ENCODE results near the gene TTLL4. TPM values are rescaled to one million over a fixed set of nuclear protein-coding genes. Genes with fewer than 3 reads are reported as not detected.

TTLL4 gene
- total RNA-seq, 1 experiment from 2014 or later: 57.1 TPM

DNA sequence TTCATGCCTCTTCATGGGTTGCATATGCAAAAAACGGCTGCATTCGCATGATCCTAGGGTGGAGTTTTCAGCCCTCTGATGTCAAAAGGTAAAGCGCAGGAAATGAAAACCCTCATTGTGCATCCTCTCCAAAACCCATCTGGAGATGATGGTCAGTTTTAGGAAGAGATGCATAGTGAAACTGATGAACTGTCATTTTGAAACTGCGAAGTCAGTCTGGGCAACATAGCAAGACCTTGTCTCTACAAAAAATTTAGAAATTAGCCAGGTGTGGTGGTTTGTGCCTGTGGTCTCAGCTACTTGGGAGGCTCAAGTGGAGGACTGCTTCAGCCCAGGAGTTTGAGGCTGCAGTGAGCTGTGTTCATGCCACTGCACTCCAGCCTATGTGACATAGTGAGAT, 2.5 kb upstream of the TTLL4 start:
- no peak overlapping the region for H2AFZ ChIP-seq
- H3K27ac ChIP-seq: no peak overlapping the region
- H4K20me1 ChIP-seq (ENCODE audit: insufficient read depth): peaks cover 3% of the 10 kb centered on the region; the same call in 1 of the 2 replicates
- H3K4me3 ChIP-seq: no peak overlapping the region
- H3F3A ChIP-seq (ENCODE audit: insufficient read depth, low read depth): no peaks in the 10 kb centered on the region
- H3K36me3 ChIP-seq (ENCODE audit: low read depth): no peaks in the 10 kb centered on the region
- peaks cover 13% of the 10 kb centered on the region for H3K4me1 ChIP-seq (replicated peaks; ENCODE audit: insufficient read depth)
- ChIA-PET CTCF (interaction anchor here (0.6 to 0.7 kb wide), 2 partner anchors 44 to 504 kb away, joined by 3 to 10 read pairs; no protein-coding TSS in a partner anchor), POLR2A (ENCODE audit: unreplicated experiment) (no interaction called here)
- no peaks in the 10 kb centered on the region for H3K27me3 ChIP-seq (ENCODE audit: insufficient read depth, low read depth)
- BruUV-seq (replicated peaks): no TSS peak
- TF ChIP-seq, protein P1, sequence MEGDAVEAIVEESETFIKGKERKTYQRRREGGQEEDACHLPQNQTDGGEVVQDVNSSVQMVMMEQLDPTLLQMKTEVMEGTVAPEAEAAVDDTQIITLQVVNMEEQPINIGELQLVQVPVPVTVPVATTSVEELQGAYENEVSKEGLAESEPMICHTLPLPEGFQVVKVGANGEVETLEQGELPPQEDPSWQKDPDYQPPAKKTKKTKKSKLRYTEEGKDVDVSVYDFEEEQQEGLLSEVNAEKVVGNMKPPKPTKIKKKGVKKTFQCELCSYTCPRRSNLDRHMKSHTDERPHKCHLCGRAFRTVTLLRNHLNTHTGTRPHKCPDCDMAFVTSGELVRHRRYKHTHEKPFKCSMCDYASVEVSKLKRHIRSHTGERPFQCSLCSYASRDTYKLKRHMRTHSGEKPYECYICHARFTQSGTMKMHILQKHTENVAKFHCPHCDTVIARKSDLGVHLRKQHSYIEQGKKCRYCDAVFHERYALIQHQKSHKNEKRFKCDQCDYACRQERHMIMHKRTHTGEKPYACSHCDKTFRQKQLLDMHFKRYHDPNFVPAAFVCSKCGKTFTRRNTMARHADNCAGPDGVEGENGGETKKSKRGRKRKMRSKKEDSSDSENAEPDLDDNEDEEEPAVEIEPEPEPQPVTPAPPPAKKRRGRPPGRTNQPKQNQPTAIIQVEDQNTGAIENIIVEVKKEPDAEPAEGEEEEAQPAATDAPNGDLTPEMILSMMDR (conservative IDR thresholded peaks at IDR 0.05): no peak
- no peak for TF ChIP-seq EZH2 (IDR thresholded peaks at IDR 0.05; ENCODE audit: low read depth)
- intact Hi-C loops (cut with micrococcal nuclease; ENCODE audit: unreplicated experiment): no loop called here
- peaks cover 23% of the 10 kb centered on the region for H3K79me2 ChIP-seq (ENCODE audit: low read depth)
- no peak for DNase-seq
- no peak overlapping the region for H3K4me2 ChIP-seq
- no peaks in the 10 kb centered on the region for H3K9me2 ChIP-seq (ENCODE audit: insufficient read depth)
- H3K9me3 ChIP-seq (ENCODE audit: insufficient read depth, low read depth): no peaks in the 10 kb centered on the region

DNA sequence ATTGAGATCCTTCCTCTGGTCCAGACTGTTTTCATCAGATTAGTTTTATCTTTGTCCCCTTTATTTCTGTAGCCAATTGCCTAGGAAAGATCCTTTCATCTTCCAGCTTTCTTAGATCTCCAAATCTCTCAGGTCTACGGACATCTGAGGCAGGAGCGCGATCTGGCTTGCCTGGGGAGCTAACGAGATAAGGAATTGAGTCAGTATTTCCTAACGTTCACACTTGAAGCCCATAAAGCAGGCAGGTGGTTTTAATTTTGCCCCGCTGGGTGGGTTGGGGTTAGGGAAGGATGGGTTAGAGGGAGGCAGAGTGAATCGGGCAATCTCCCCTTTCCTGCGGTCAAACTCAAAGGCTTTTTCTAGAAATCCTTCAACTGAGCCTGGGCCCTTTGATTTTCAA, 727 bp upstream of the TTLL4 start:
- Histone ChIP-seq H3K27me3 (ENCODE audit: insufficient read depth, low read depth) (no peaks in the 10 kb centered on the region), H3K4me2 (no peak overlapping the region), H3K79me2 (ENCODE audit: low read depth) (peaks cover 39% of the 10 kb centered on the region), H4K20me1 (ENCODE audit: insufficient read depth) (peaks cover 3% of the 10 kb centered on the region; the same call in 1 of the 2 replicates), H3K9me2 (ENCODE audit: insufficient read depth) (no peaks in the 10 kb centered on the region), H3K4me3 (no peak overlapping the region), H3K36me3 (ENCODE audit: low read depth) (no peaks in the 10 kb centered on the region), H2AFZ (peak overlapping the region; percentile 89; the same call in 1 of the 2 replicates), H3K27ac (no peak overlapping the region), H3K4me1 (replicated peaks; ENCODE audit: insufficient read depth) (peaks cover 13% of the 10 kb centered on the region), H3F3A (ENCODE audit: insufficient read depth, low read depth) (no peaks in the 10 kb centered on the region), H3K9me3 (ENCODE audit: insufficient read depth, low read depth) (no peaks in the 10 kb centered on the region)
- POLR2A ChIA-PET (ENCODE audit: unreplicated experiment): interaction anchor here (0.5 to 0.6 kb wide), 2 partner anchors 91 to 119 kb away, joined by 3 to 10 read pairs; no protein-coding TSS in a partner anchor
- no TSS peak for BruUV-seq (replicated peaks)
- intact Hi-C loops (cut with micrococcal nuclease; ENCODE audit: unreplicated experiment): loop anchor here (1.0 kb wide), 1 partner anchor 137 kb away; no protein-coding TSS in a partner anchor
- DNase-seq: no peak
- CTCF ChIA-PET: interaction anchor here (0.5 to 1.3 kb wide), 6 partner anchors 22 to 632 kb away, joined by 3 to 7 read pairs (median 4); partner anchors contain the start of genes BCS1L and ZNF142
- TF ChIP-seq, protein P1 (conservative IDR thresholded peaks at IDR 0.05): no peak
- no peak for TF ChIP-seq EZH2 (IDR thresholded peaks at IDR 0.05; ENCODE audit: low read depth)

DNA sequence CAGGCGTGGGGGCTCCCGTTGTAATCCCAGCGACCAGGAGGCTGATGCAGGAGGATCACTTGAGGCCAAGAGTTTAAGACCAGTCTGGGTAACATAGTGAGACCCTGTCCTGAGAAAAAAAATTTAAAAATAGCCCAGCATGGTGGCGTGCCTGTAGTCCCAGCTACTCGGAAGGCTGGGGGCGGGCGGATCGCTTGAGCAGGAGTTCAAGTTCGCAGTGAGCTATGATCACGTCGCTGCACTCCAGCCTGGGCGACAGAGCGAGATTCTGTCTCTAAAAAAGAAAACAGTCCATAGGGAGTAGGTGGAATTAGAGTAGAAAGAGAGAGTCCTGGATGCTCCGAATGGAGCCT, 325 bp upstream of the TTLL4 start:
- POLR2A ChIA-PET (ENCODE audit: unreplicated experiment): interaction anchor here (0.5 to 0.6 kb wide), 2 partner anchors 91 to 119 kb away, joined by 3 to 10 read pairs; no protein-coding TSS in a partner anchor
- Histone ChIP-seq H3K36me3 (ENCODE audit: low read depth) (no peaks in the 10 kb centered on the region), H3K9me3 (ENCODE audit: insufficient read depth, low read depth) (no peaks in the 10 kb centered on the region), H3K9me2 (ENCODE audit: insufficient read depth) (no peaks in the 10 kb centered on the region), H3K4me2 (peak overlapping the region; percentile 93), H3K79me2 (ENCODE audit: low read depth) (peaks cover 43% of the 10 kb centered on the region), H2AFZ (peak overlapping the region; percentile 89; the same call in 1 of the 2 replicates), H4K20me1 (ENCODE audit: insufficient read depth) (peaks cover 3% of the 10 kb centered on the region; the same call in 1 of the 2 replicates), H3K4me1 (replicated peaks; ENCODE audit: insufficient read depth) (peaks cover 13% of the 10 kb centered on the region), H3K27ac (no peak overlapping the region), H3K4me3 (peak overlapping the region; percentile 95; the same call in 1 of the 2 replicates), H3F3A (ENCODE audit: insufficient read depth, low read depth) (no peaks in the 10 kb centered on the region), H3K27me3 (ENCODE audit: insufficient read depth, low read depth) (no peaks in the 10 kb centered on the region)
- no peak for DNase-seq
- CTCF ChIA-PET: interaction anchor here (0.5 to 1.3 kb wide), 6 partner anchors 21 to 632 kb away, joined by 3 to 7 read pairs (median 4); partner anchors contain the start of genes BCS1L and ZNF142
- TF ChIP-seq, protein P1 (conservative IDR thresholded peaks at IDR 0.05): no peak
- no peak for TF ChIP-seq EZH2 (IDR thresholded peaks at IDR 0.05; ENCODE audit: low read depth)
- BruUV-seq (replicated peaks): no TSS peak
- intact Hi-C loops (cut with micrococcal nuclease; ENCODE audit: unreplicated experiment): loop anchor here (1.0 kb wide), 1 partner anchor 137 kb away; no protein-coding TSS in a partner anchor
